ENCODE data around the gene LRFN5. TPM values are rescaled to one million over a fixed set of nuclear protein-coding genes. Genes with fewer than 3 reads are reported as not detected.
"Not testable (repeated sequence)": the region's sequence is repeated elsewhere in the genome, so short reads cannot be mapped to it uniquely, and the experiment has no call there.

LRFN5 gene
- total RNA-seq, 1 donor from 2014 or later = under 0.01 TPM

DNA sequence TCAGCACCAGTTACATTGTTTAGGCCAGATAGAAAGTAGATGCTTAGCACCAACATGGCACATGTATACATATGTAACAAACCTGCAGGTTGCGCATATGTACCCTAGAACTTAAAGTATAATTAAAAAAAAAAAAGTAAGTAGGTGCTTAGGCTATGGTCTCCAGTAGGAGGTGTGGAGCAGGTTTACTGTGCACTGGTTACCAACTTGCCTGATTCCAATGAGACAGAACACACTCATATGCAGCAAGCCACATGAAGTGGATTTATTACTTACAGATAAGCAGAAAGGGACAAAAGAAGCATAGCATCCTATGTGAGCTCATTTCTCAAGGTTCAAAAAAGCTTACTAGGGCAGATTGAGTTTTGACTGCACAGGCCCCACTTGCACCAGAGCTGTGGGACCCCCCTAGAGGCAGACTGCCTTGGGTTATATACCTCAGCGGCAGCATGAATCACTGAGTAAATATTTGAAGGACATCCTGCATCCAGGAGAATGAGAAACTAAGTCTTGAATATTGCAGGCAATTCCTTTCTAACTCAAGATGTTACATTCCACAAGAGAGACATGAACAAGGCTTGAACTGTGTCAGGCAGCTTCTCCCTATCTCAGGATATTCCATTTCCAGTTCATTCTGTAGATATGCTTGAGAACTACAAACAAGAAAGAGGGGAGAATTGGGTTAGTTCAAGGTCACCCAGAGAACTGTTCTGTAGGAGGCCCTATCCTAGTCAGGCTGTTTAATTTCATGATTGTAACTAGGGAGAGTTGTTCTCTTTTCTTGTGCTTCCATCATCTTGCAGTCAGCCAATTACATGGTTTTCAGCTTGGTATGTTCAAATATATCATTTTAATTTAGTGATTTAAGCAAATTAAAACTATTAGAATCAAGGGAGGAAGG is 30.1 kb downstream of the LRFN5 start:
- DNase-seq (ENCODE audit: low read depth in 2 of 2) = no peak

GRCh38 chr14:41641690-41642089 is 35.0 kb downstream of the LRFN5 start:
- DNase-seq (ENCODE audit: low read depth in 2 of 2) = no peak

DNA sequence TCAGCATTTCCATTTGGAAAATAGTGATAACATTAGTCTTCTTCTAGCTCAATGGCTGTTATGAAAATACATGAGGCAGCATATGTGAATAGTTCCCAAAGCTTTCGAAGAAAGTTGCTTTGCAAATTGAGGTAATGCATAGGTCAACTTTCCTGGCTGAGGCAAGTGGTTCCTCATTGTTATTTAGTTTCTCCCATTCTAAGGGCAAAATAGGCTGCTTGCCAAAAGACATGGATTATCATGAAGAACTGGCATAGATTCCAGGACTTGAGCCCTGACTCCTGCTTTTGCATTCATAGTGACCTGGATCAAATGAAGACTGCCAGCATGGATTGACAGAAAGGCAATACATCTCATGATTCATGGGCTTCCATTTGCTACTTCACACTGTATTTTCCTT is 35.7 kb downstream of the LRFN5 start:
- no peak for DNase-seq (ENCODE audit: low read depth in 2 of 2)

- no peak for DNase-seq (ENCODE audit: low read depth in 2 of 2)
These were observed 36.1 kb downstream of the LRFN5 start for GRCh38 chr14:41642789-41643188.

DNA sequence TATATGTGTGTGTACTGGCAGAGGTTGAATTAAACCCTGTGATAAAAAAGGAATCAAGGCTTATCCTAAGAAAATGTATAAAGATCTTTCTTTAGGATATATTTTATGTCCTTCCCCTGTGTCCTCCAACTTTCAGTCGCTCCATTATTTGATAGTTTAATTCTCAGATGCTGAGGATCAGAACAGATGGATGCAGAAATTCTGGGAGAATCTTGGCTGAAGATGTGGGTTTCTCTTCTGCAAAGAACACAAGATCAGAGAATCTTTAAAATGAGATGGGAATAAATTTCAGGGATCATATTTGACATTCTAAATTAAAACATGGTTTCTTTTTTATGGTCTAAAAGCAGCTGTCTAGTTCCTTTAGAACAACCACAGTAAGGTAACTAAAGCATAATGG is 37.9 kb downstream of the LRFN5 start:
- no peak for DNase-seq (ENCODE audit: low read depth in 2 of 2)

- DNase-seq (ENCODE audit: low read depth in 2 of 2) = no peak
These were observed 44.1 kb downstream of the LRFN5 start for GRCh38 chr14:41650802-41651201.

GRCh38 chr14:41654196-41654595 is 47.5 kb downstream of the LRFN5 start:
- DNase-seq (ENCODE audit: low read depth in 2 of 2) = no peak

GRCh38 chr14:41662780-41663472 is 56.2 kb downstream of the LRFN5 start:
- DNase-seq (ENCODE audit: low read depth in 2 of 2) = no peak

GRCh38 chr14:41663473-41663850 is 56.8 kb downstream of the LRFN5 start:
- DNase-seq (ENCODE audit: low read depth in 2 of 2) = no peak

DNA sequence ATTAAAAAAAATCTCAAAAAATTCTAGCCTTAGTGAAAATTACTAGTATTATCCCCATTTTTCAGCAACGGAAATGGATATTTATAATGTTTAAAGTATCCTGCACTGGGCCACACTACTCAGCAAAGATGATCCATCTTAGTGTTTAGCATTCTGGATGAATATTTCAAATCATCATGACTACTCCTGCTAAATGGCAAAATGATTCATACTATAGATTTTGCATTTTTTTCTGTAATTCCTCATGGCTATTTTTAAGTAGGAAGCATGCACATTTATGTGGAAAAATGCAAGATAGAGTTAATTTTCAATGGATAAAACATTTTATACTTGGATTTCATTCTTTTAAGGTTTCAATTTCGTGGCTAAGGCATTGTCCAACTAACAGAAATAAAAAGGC is 59.6 kb downstream of the LRFN5 start:
- no peak for DNase-seq (ENCODE audit: low read depth in 2 of 2)

GRCh38 chr14:41668356-41668755 is 61.7 kb downstream of the LRFN5 start:
- DNase-seq (ENCODE audit: low read depth in 2 of 2) = no peak

DNA sequence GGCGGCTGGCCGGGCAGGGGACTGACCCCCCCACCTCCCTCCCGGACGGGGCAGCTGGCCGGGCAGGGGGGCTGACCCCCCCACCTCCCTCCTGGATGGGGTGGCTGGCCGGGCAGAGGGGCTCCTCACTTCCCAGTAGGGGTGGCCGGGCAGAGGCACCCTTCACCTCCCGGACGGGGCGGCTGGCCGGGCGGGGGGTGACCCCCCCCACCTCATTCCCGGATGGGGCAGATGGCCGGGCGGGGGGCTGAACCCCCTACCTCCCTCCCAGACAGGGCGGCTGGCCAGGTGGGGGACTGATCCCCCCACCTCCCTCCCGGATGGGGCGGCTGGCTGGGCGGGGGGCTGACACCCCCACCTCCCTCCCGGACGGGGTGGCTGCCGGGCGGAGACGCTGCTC is 66.9 kb downstream of the LRFN5 start:
- DNase-seq (ENCODE audit: low read depth in 2 of 2) = not testable (repeated sequence)

GRCh38 chr14:41674511-41674971 is 67.9 kb downstream of the LRFN5 start:
- not testable (repeated sequence) for DNase-seq (ENCODE audit: low read depth in 2 of 2)

DNA sequence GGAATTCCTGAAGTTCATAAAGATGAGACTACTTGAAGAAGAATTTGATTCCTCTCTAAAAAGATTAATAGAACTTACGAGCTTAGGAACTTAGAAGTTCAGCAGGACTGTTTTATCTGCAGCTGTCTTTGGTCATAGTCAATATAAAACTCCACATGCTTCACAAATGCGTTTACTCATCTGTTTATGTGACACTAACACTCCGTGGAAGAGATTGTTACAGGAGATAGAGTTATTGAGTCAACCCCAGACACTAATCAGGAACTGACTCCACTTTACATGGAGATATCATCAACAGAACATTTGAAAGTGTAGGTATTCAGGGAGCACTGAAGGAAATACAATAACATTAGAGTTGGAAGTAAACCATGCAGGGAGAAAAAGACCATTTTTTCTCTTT is 92.8 kb downstream of the LRFN5 start:
- no peak for DNase-seq (ENCODE audit: low read depth in 2 of 2)

DNA sequence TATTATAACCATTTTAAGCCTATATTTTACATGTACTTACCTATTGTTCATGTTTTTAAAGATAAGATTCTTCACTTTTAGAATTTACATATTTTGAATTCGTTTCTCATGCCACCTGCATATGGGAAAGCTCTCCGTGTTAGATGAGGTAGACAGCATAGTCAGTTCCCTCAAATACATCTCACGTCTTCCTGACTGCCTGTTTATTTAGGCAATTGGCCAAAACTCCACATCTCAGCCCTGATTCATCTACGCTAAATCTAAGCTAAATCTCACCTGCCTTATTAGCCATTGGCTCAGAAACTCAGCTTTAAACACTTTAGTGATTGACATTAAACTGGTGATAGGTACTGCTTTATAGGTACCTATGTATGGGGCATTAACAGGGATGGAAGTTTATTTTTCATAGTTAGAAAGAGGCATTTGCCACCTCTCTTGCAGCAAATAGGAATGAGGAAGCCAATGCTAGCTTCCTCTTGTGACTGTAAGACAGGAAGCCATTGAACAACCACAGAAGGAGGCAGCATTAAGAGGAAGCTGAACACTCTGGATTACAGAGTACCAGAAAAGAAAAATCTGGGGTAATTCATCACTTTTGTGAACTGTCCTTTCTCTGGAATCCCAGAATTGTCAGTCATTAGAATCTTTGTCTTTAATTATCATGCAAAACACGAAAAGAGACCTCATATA is 111.9 kb downstream of the LRFN5 start:
- DNase-seq (ENCODE audit: low read depth in 2 of 2) = no peak

- DNase-seq (ENCODE audit: low read depth in 2 of 2) = no peak
These were observed 132.5 kb downstream of the LRFN5 start for GRCh38 chr14:41739203-41739602.

- DNase-seq (ENCODE audit: low read depth in 2 of 2) = no peak
These were observed 136.5 kb downstream of the LRFN5 start for GRCh38 chr14:41743140-41743539.

GRCh38 chr14:41749429-41749828 is 142.8 kb downstream of the LRFN5 start:
- no peak for DNase-seq (ENCODE audit: low read depth in 2 of 2)

DNA sequence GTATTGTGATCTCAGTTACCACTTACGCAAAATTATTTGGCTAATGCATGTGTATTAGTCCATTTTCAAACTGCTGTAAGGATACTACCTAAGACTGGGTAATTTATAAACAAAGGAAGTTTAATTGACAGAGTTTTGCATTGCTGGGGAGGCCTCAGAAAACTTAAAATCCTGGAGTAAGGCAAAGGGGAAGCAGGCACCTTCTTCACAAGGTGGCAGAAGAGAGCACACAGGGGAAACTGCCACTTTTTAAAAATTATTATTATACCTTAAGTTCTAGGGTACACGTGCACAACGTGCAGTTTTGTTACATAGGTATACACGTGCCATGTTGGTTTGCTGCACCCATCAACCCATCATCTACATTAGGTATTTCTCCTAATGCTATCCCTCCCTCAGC is 143.9 kb downstream of the LRFN5 start:
- not testable (repeated sequence) for DNase-seq (ENCODE audit: low read depth in 2 of 2)

- DNase-seq (ENCODE audit: low read depth in 2 of 2) = no peak
These were observed 151.5 kb downstream of the LRFN5 start for GRCh38 chr14:41758011-41758665.

DNA sequence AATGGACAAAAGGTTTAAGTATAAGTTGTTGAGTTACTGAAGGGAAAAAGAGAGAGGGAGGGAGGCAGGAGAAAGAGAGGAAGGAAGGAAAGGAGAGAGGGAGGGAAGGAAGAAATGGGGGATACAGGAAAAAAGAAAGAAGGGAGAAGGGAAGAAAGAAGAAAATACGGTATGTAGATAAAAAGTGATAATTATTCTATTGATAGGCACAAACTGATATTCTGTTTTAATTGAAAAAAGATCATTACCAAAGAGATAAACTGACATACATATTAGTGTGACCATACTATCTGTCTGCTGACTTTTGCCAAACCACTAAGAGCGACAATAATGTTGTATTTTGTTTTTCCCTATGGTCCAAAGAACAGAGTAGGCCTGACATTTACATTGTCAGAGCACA is 154.5 kb downstream of the LRFN5 start:
- DNase-seq (ENCODE audit: low read depth in 2 of 2) = no peak

DNA sequence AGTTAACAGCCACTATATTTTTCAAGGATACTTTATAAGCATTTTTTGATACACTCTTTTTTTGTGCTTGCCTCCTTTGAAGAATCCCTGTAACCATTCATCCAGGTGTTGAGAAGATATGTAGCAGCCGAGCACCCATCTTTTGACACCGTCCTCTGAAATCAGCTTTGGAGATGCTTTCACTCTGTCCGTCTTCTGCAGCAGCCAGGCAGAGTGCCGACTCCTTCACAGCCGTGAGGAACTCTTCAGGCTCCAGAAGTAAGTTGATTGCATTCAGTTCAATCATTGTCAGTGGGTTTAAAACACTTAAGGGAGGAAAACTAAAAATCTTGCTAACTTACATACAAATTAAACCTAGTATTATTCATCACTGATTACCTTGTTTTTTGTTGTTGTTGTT is 160.1 kb downstream of the LRFN5 start:
- DNase-seq (ENCODE audit: low read depth in 2 of 2) = no peak

Data from dermis microvascular lymphatic vessel endothelial cell (primary cell).